Measurements from ENCODE around the gene CCDC178. TPM values are rescaled to one million over a fixed set of nuclear protein-coding genes. Genes with fewer than 3 reads are reported as not detected.

The CCDC178 gene
- total RNA-seq, 2 donors from 2014 or later, result 0.33 to 9.9 TPM

- intact Hi-C loops (cut with DNase I), result no loop called here
- H3K27ac ChIP-seq, result no peak overlapping the region
- ATAC-seq, result no peak
Observed at GRCh38 chr18:33135951-33136660, 304.4 kb downstream of the CCDC178 start.

GRCh38 chr18:33132657-33133056, 307.9 kb downstream of the CCDC178 start:
- H3K4me3 ChIP-seq, result no peak overlapping the region
- no peaks in the 10 kb centered on the region for H3K36me3 ChIP-seq (replicated peaks in 1 of 2; ENCODE audit: insufficient read depth in 1 of 2, low read depth in 2 of 2)
- DNase-seq, result no peak
- no peak overlapping the region for H3K27ac ChIP-seq
- no peaks in the 10 kb centered on the region for H3K27me3 ChIP-seq
- no peaks in the 10 kb centered on the region for H3K9me3 ChIP-seq
- intact Hi-C loops (cut with DNase I), result no loop called here
- no peak for ATAC-seq
- TF ChIP-seq POLR2A (IDR thresholded peaks at IDR 0.05) (no peak), CTCF (IDR thresholded peaks at IDR 0.05) (no peak)
- WGBS, 2 donors, result 76 to 82% methylated on average over 2 of the region's 2 CpGs
- peaks cover 6% of the 10 kb centered on the region for H3K4me1 ChIP-seq

More at GRCh38 chr18:33135951-33136660, 304.4 kb downstream of the CCDC178 start:
- WGBS, 2 donors, result 35 to 46% methylated on average over 2 of the region's 2 CpGs
- Histone ChIP-seq H3K9me3 (no peaks in the 10 kb centered on the region), H3K4me1 (no peaks in the 10 kb centered on the region), H3K4me3 (no peak overlapping the region), H3K36me3 (replicated peaks in 1 of 2; ENCODE audit: insufficient read depth in 1 of 2, low read depth in 2 of 2) (no peaks in the 10 kb centered on the region), H3K27me3 (no peaks in the 10 kb centered on the region)
- no peak for DNase-seq
- TF ChIP-seq POLR2A (IDR thresholded peaks at IDR 0.05), result no peak
- no peak for TF ChIP-seq CTCF (IDR thresholded peaks at IDR 0.05)

GRCh38 chr18:33128581-33128980, 311.9 kb downstream of the CCDC178 start:
- Histone ChIP-seq H3K36me3 (replicated peaks in 1 of 2; ENCODE audit: insufficient read depth in 1 of 2, low read depth in 2 of 2) (no peaks in the 10 kb centered on the region), H3K4me1 (peaks cover 6% of the 10 kb centered on the region), H3K4me3 (no peak overlapping the region), H3K27me3 (no peaks in the 10 kb centered on the region), H3K27ac (no peak overlapping the region), H3K9me3 (no peaks in the 10 kb centered on the region)
- intact Hi-C loops (cut with DNase I), result no loop called here
- no peak for TF ChIP-seq POLR2A (IDR thresholded peaks at IDR 0.05)
- no peak for TF ChIP-seq CTCF (IDR thresholded peaks at IDR 0.05)
- DNase-seq, result no peak
- ATAC-seq, result no peak
- WGBS, 2 donors, result 67 to 75% methylated on average over 4 of the region's 4 CpGs

GRCh38 chr18:33123862-33124518, 316.5 kb downstream of the CCDC178 start:
- H3K27me3 ChIP-seq, result no peaks in the 10 kb centered on the region
- no peaks in the 10 kb centered on the region for H3K36me3 ChIP-seq (replicated peaks in 1 of 2; ENCODE audit: insufficient read depth in 1 of 2, low read depth in 2 of 2)
- no peak for DNase-seq
- intact Hi-C loops (cut with DNase I), result no loop called here
- H3K4me1 ChIP-seq, result no peaks in the 10 kb centered on the region
- WGBS, 2 donors, result 20 to 25% methylated on average over 7 of the region's 7 CpGs
- H3K9me3 ChIP-seq, result no peaks in the 10 kb centered on the region
- no peak overlapping the region for H3K27ac ChIP-seq
- no peak for TF ChIP-seq CTCF (IDR thresholded peaks at IDR 0.05)
- TF ChIP-seq POLR2A (IDR thresholded peaks at IDR 0.05), result no peak
- peak; percentile 27 for ATAC-seq
- H3K4me3 ChIP-seq, result no peak overlapping the region
